HepG2 (cell line): Measurements from ENCODE around the gene IQSEC1. TPM values are rescaled to one million over a fixed set of nuclear protein-coding genes. Genes with fewer than 3 reads are reported as not detected.

ENCODE experiments used
- ATF3 ChIP-seq: sonication (generic); formaldehyde crosslinking; IDR thresholded peaks from 2 replicates; pipeline ENCODE4 v1.4.0; 2020; ENCODE audit warnings: missing genetic modification reagents
- GPN1 ChIP-seq: sonication (generic); formaldehyde crosslinking; IDR thresholded peaks from 2 replicates; pipeline ENCODE4 v1.5.1; 2020; ENCODE audit warnings: missing genetic modification reagents, borderline replicate concordance
- HOXA9 ChIP-seq: sonication (generic); formaldehyde crosslinking; IDR thresholded peaks from 2 replicates; pipeline ENCODE4 v1.8.1; 2022; ENCODE audit warnings: missing genetic modification reagents, mild to moderate bottlenecking, moderate library complexity, borderline replicate concordance
- IRF2 ChIP-seq: IDR thresholded peaks from 2 replicates; pipeline ENCODE4 v1.6.1; 2018; ENCODE audit warnings: missing genetic modification reagents, missing compliant biosample characterization
- KLF15 ChIP-seq: sonication (generic); formaldehyde crosslinking; IDR thresholded peaks from 2 replicates; pipeline ENCODE4 v1.8.1; 2023; ENCODE audit warnings: borderline replicate concordance, mild to moderate bottlenecking, inconsistent platforms, missing genetic modification reagents, mixed read lengths
- MEIS2 ChIP-seq: sonication (generic); formaldehyde crosslinking; IDR thresholded peaks from 2 replicates; pipeline ENCODE4 v1.9.0; 2021; ENCODE audit warnings: mild to moderate bottlenecking, missing genetic modification reagents
- MYC ChIP-seq: sonication (generic); formaldehyde crosslinking; IDR thresholded peaks from 2 replicates; pipeline ENCODE4 v1.9.0; 2021; ENCODE audit warnings: missing genetic modification reagents, borderline replicate concordance
- PBX2 ChIP-seq: IDR thresholded peaks from 2 replicates; pipeline ENCODE4 v1.6.1; 2016; ENCODE audit warnings: control low read depth
- SATB2 ChIP-seq: sonication (generic); formaldehyde crosslinking; IDR thresholded peaks from 2 replicates; pipeline ENCODE4 v1.5.0; 2020; ENCODE audit warnings: missing genetic modification reagents
- SP5 ChIP-seq: IDR thresholded peaks from 2 replicates; pipeline ENCODE4 v1.6.1; 2016; ENCODE audit warnings: low read depth, borderline replicate concordance
- THAP8 ChIP-seq: sonication (generic); formaldehyde crosslinking; IDR thresholded peaks from 2 replicates; pipeline ENCODE4 v1.5.1; 2020; ENCODE audit warnings: missing genetic modification reagents, mild to moderate bottlenecking, borderline replicate concordance
- TOE1 ChIP-seq: sonication (generic); formaldehyde crosslinking; IDR thresholded peaks from 2 replicates; pipeline ENCODE4 v1.4.0; 2020; ENCODE audit warnings: mild to moderate bottlenecking, missing genetic modification reagents
- UBTF ChIP-seq: sonication (generic); formaldehyde crosslinking; IDR thresholded peaks from 2 replicates; pipeline ENCODE4 v1.4.0; 2020; ENCODE audit warnings: mild to moderate bottlenecking, missing genetic modification reagents
- ZBTB26 ChIP-seq: IDR thresholded peaks from 2 replicates; pipeline ENCODE4 v1.6.1; 2016; ENCODE audit warnings: missing compliant biosample characterization, missing genetic modification reagents, borderline replicate concordance
- ZBTB34 ChIP-seq: sonication (generic); formaldehyde crosslinking; IDR thresholded peaks from 2 replicates; pipeline ENCODE4 v1.8.0; 2022; ENCODE audit warnings: mild to moderate bottlenecking, missing genetic modification reagents
- ZBTB7B ChIP-seq: sonication (generic); formaldehyde crosslinking; IDR thresholded peaks from 2 replicates; pipeline ENCODE4 v1.4.0; 2020; ENCODE audit warnings: missing genetic modification reagents
- ZNF34 ChIP-seq: sonication (generic); formaldehyde crosslinking; IDR thresholded peaks from 2 replicates; pipeline ENCODE4 v1.4.0; 2020; ENCODE audit warnings: mild to moderate bottlenecking, missing genetic modification reagents, borderline replicate concordance
- ZNF546 ChIP-seq: sonication (generic); formaldehyde crosslinking; conservative IDR thresholded peaks from 2 replicates; pipeline ENCODE4 v1.8.1; 2023; ENCODE audit warnings: mild to moderate bottlenecking, missing genetic modification reagents
- ZNF605 ChIP-seq: sonication (generic); formaldehyde crosslinking; IDR thresholded peaks from 2 replicates; pipeline ENCODE4 v1.8.0; 2022; ENCODE audit warnings: mild to moderate bottlenecking, missing genetic modification reagents
- ZNF839 ChIP-seq: sonication (generic); formaldehyde crosslinking; IDR thresholded peaks from 2 replicates; pipeline ENCODE4 v1.4.0; 2020; ENCODE audit warnings: missing genetic modification reagents, mild to moderate bottlenecking, borderline replicate concordance
- polyA plus RNA-seq, 8 experiments: library from polyadenylated mRNA; depleted of rRNA in 3 of 8; stranded (reverse) in 7 of 8; unstranded in 1 of 8; fragments of >200 nt; fragmentation: Illumina TruSeq in 4 of 8; extraction: Trizol in 4 of 8; gene quantifications; 2 replicates each; pipeline versions ENCODE4 v1.2.1 to v1.2.3, GENCODE V29; 2011 to 2016; ENCODE audit warnings: low read depth in 4 of 8, missing spikeins in 1 of 8, mixed read lengths in 1 of 8; ENCODE audit not compliant: insufficient read depth in 1 of 8
- total RNA-seq, 5 experiments: library from RNA; depleted of rRNA; stranded (reverse); fragments of >200 nt; fragmentation: Illumina TruSeq; extraction: Trizol; gene quantifications; 2 replicates each; pipeline ENCODE4 v1.2.3, GENCODE V29; 2016; ENCODE audit warnings: low read depth in 1 of 5

The IQSEC1 gene
- total and polyA plus RNA-seq, 2 of the 13 experiments (the other 11 are each of a cell fraction or from before 2014, with no cell fraction given), result 17.4 to 20.2 TPM

- no peak for TF ChIP-seq ZNF546
- no peak for TF ChIP-seq KLF15
- no peak for TF ChIP-seq ZNF839
- TF ChIP-seq ZBTB34, result no peak
- no peak for TF ChIP-seq ZBTB7B (CRISPR knock-in tag)
- TF ChIP-seq MEIS2 (CRISPR knock-in tag), result peak; percentile 83
- TF ChIP-seq ZNF605, result no peak
- peak; percentile 8 for TF ChIP-seq UBTF (CRISPR knock-in tag)
- no peak for TF ChIP-seq THAP8
- no peak for TF ChIP-seq ATF3 (CRISPR knock-in tag)
- TF ChIP-seq SATB2, result no peak
- peak; percentile 84 for TF ChIP-seq SP5
- TF ChIP-seq IRF2 (CRISPR knock-in tag), result peak; percentile 62; the same call in 1 of the 2 replicates
- TF ChIP-seq PBX2 (CRISPR knock-in tag), result no peak
- TF ChIP-seq ZNF34 (CRISPR knock-in tag), result no peak
- TF ChIP-seq HOXA9, result no peak
- TF ChIP-seq ZBTB26 (CRISPR knock-in tag), result no peak
- no peak for TF ChIP-seq GPN1 (CRISPR knock-in tag)
- no peak for TF ChIP-seq TOE1 (CRISPR knock-in tag)
- TF ChIP-seq MYC, result no peak; the same call in none of the 2 replicates
These were observed 80.4 kb downstream of the IQSEC1 start (continued) for GRCh38 chr3:12992629-12993516.
